GM18498 (cell line): ENCODE measurements around the gene PRTN3.
"Not testable (repeated sequence)": the region's sequence is repeated elsewhere in the genome, so short reads cannot be mapped to it uniquely, and the experiment has no call there.

Source experiments
- ATAC-seq: cut with Tn5 transposase; IDR thresholded peaks from one replicate; pipeline ENCODE4 v1.9.1; 2021; ENCODE audit warnings: mild to moderate bottlenecking, moderate library complexity; ENCODE audit not compliant: unreplicated experiment

The PRTN3 gene

GRCh38 chr19:862581-863314 is 21.9 kb downstream of the PRTN3 start:
- no peak for ATAC-seq

- no peak for ATAC-seq
Observed at GRCh38 chr19:863315-863620, 22.5 kb downstream of the PRTN3 start.

- ATAC-seq, result no peak
Observed at GRCh38 chr19:866769-867300, 26.0 kb downstream of the PRTN3 start.

DNA sequence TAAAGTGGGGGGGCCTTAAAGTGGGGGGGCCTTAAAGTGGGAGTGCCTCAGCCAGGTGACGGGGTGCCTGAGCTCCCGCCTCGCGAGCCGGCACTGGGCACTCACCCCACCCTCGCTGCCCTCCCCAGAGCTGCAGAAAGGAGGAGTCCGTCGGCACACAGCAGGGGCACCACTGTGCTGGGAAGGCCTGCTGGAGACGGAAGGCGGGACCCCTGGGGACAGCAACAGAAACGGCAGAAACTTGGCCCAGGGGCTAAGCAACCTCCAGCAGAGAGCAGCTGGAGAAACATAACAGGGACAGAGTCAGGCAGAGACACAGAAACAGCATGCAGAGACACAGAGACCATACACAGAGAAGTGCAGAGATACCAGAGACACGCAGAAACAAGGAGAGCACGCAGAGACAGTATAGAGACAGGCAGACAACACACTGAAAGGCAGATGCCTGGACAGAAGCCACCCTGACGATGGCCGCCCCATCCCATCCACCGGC is 26.5 kb downstream of the PRTN3 start:
- no peak for ATAC-seq

GRCh38 chr19:867855-868457 is 27.2 kb downstream of the PRTN3 start:
- no peak for ATAC-seq

DNA sequence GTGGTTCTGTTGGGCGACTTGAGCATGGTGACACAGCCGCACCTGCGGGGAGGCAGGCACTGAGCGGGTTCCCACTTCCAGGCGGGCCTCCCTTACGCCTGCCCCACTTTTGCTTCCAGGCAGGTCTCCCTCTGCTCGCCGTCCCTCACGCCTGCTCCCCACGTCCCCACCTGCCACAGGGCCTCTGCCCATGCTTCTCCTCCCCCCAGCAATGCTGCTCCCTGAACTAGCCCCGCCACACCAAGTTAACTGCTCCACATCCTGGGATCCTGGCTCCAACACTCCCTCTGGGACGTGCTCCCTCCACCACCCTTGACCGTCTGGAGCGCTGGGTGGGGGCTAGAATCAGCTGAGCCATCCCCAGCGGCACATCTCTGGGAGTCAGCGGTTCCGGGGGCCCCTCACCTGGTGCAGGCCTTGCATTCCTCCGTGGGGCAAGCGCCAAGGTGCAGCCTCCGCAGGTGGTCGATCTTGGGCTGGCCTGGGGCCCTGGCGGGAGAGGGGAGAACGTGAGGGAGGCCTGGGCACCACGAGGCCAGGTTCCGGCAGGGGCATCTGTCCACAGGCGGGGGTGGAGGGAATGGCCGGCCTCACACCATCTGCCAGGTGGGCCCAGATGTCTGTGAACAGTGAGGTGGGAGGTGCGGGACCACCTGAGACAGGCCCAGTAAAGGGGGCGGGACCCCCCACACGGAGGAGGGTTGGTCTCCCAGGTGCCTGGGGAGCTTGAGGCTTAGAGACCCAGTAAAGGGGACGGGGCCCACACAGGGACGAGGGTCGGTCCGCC is 27.9 kb downstream of the PRTN3 start:
- ATAC-seq, result no peak

- ATAC-seq, result no peak
Observed at GRCh38 chr19:869245-870177, 28.7 kb downstream of the PRTN3 start.

DNA sequence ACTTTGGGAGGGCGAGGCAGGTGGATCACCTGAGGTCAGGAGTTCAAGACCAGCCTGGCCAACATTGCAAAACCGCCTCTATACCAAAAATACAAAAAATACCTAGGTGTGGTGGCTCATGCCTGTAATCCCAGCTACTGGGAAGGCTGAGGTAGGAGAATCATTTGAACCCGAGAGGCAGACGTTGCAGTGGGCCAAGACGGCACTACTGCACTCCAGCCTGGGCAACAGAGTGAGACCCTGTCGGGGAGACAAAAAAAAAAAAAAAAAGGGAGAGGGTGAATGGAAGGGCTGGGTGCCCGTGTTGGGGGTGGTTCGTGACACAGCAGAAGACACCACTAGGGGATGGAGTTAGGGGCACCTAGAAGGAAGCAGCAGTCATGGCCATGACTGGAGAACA is 29.5 kb downstream of the PRTN3 start:
- ATAC-seq, result no peak

DNA sequence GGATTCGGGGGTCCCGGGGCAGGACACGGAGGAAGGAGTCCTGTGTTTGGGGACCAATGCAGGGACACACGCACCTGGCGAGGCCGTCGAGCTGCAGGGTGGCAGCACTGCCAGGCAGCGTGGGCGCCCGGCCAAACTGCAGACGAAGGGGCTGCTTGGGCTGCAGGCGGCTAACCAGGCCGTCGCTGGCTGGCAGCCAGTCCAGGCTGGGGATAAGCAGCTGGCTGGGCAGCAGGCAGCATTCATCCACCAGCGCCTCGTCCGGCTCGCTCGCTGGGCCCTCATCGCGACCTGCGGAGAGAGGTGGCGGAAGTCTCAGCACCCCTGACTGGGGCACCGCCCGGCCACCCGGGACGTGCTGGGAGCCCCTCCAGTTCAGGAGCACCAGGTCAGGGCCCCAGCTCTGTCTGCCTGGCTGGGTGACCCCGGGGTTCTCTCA is 30.2 kb downstream of the PRTN3 start:
- ATAC-seq, result no peak

GRCh38 chr19:871446-872265 is 30.9 kb downstream of the PRTN3 start:
- ATAC-seq, result no peak

DNA sequence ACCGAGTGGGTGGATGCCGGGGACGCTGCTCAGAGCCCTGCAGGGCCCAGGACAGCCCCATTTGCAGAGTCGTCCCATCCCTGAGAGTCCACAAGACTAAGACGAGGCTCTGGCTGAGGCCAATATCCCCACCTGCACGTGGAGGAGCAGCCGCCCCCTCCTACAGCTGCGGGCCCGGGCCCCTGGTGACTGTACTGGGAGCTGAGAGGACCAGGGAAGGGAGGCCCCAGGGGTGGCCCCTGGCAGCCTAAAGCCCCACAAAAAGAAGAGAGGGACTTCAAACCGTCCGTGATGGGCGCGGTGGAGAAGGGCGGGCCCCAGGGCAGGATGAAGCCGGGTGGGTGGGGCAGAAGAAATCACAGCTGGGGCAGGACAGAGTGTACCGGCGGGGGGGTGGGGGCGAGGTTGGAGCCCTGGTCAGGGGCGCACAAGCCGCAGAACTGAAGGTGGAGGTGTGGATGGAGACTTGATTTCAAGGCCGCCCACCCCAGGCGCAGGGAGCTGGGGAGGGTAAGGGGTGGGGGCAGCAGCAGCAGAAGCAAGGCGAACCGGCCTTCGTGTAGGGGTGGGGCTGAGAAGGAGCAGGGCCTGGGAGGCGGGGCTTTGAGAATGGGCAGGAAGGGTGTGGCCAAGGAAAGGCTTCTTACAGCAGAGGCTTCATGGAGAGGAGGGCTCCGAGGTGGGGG is 31.6 kb downstream of the PRTN3 start:
- peak; percentile 39 for ATAC-seq

DNA sequence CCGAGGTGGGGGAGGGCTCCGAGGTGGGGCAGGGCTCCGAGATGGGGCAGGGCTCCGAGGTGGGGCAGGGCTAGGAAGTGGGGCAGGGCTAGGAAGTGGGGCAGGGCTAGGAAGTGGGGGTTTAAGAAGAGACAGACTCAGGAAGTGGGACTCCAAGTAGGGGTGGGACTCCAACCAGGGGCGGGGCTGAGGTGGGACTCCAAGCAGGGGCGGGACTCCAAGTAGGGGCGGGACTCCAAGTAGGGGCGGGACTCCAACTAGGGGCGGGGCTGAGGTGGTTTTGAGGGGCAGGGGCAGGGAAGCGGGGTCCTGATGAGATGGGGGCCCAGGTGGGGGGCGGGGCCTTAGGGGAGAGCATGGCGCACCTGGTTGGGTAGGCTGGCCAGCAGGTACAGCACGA is 32.3 kb downstream of the PRTN3 start:
- no peak for ATAC-seq

DNA sequence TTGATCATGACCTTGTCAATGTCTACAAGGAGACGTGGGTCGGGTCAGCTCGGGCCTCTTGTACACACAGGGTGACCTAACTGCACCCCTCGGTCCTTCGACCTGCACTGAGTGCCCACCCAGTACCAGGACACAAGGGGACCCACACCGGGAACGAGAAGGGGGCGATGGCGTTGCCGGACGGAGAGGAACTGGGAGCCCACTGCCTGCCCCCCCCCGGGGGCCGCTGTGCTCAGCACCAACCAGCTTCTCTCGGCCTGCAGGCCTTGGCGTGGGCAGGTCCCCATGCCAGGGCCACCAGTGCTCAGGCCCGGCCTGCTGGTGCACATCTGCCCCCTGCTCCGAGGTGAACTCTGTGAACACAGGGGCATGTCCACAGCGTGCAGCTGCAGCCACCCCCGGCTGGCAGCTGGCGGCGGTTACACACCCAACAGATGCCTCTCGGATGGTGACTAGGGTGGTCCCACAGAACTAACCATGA is 32.8 kb downstream of the PRTN3 start:
- ATAC-seq, result no peak

GRCh38 chr19:875265-875879 is 34.6 kb downstream of the PRTN3 start:
- no peak for ATAC-seq

DNA sequence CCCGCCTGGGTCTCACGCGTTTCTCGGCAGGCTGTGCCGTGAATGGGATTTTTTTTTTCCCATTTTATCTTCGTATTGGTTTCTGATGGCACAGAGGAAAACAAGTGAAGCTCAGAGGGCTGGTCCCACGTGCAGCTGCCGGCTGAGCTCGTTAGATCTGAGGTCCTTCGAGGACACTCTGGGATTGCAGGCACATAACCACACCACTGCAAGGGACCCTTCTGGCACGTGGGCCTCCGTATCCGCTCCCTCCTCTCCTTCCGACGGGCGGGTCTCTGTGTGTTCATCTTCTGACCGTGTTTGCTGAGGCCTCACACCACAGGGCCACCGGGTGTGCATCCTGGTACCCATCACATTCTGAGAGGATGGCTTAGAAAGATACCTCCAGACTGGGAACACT is 35.3 kb downstream of the PRTN3 start:
- no peak for ATAC-seq

- no peak for ATAC-seq
Observed at GRCh38 chr19:876780-877314, 36.0 kb downstream of the PRTN3 start.

DNA sequence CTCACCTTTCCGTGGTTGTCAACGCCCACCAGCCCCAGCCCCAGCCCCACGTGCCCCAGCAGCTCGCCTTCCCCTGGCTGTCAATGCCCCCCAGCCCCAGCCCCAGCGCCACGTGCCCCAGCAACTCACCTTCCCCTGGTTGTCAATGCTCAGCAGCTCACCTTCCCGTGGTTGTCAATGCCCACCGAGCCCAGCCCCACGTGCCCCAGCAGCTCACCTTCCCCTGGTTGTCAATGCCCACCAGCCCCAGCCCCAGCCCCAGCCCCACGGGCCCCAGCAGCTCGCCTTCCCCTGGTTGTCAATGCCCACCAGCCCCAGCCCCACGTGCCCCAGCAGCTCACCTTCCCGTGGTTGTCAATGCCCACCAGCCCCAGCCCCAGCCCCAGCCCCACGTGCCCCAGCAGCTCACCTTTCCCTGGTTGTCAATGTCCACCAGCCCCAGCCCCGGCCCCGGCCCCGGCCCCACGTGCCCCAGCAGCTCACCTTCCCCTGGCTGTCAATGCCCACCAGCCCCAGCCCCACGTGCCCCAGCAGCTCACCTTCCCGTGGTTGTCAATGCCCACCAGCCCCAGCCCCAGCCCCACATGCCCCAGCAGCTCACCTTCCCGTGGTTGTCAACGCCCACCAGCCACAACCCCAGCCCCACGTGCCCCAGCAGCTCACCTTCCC is 37.3 kb downstream of the PRTN3 start:
- not testable (repeated sequence) for ATAC-seq
